GM23248 (cell line): Measurements from ENCODE around the gene PADI2. TPM values are rescaled to one million over a fixed set of nuclear protein-coding genes. Genes with fewer than 3 reads are reported as not detected.

ENCODE experiments used
- DNase-seq: peaks from one replicate; pipeline ENCODE4 v3.0.0-alpha.2; 2015
- H2AFZ ChIP-seq: fragments of 200-600 bp; sonication (generic); 2 replicates; pipeline ENCODE4 v1.6.1; 2016; ENCODE audit warnings: antibody characterized with exemption
- H3F3A ChIP-seq: fragments of 200-600 bp; sonication (generic); 2 replicates; pipeline ENCODE4 v1.6.1; 2016; ENCODE audit warnings: mild to moderate bottlenecking, antibody characterized with exemption, mixed run types; ENCODE audit not compliant: insufficient read depth
- H3K27ac ChIP-seq: fragments of 200-600 bp; sonication (generic); 2 replicates; pipeline ENCODE4 v1.5.1; 2016; ENCODE audit warnings: mild to moderate bottlenecking
- H3K27me3 ChIP-seq: fragments of 200-600 bp; sonication (generic); replicated peaks from 2 replicates; pipeline ENCODE4 v1.6.1; 2016; ENCODE audit warnings: mild to moderate bottlenecking; ENCODE audit not compliant: insufficient read depth
- H3K36me3 ChIP-seq: fragments of 200-600 bp; sonication (generic); 2 replicates; pipeline ENCODE4 v1.6.1; 2016; ENCODE audit warnings: low read depth, mild to moderate bottlenecking
- H3K4me1 ChIP-seq: fragments of 200-600 bp; sonication (generic); 2 replicates; pipeline ENCODE4 v1.6.1; 2016; ENCODE audit warnings: mild to moderate bottlenecking; ENCODE audit not compliant: insufficient read depth
- H3K4me2 ChIP-seq: fragments of 200-600 bp; sonication (generic); one replicate; pipeline ENCODE4 v1.6.1; 2016; ENCODE audit warnings: mild to moderate bottlenecking; ENCODE audit not compliant: unreplicated experiment
- H3K4me3 ChIP-seq: fragments of 200-600 bp; sonication (generic); 2 replicates; pipeline ENCODE4 v1.5.1; 2016; ENCODE audit warnings: mild to moderate bottlenecking
- H3K79me2 ChIP-seq: fragments of 200-600 bp; sonication (generic); 2 replicates; pipeline ENCODE4 v1.6.1; 2016; ENCODE audit warnings: mild to moderate bottlenecking; ENCODE audit not compliant: insufficient read depth
- H3K9ac ChIP-seq: fragments of 200-600 bp; sonication (generic); 2 replicates; pipeline ENCODE4 v1.6.1; 2016; ENCODE audit warnings: mild to moderate bottlenecking
- H3K9me2 ChIP-seq: fragments of 200-600 bp; sonication (generic); 2 replicates; pipeline ENCODE4 v1.6.1; 2016; ENCODE audit warnings: mixed run types, mild to moderate bottlenecking, moderate library complexity; ENCODE audit not compliant: insufficient read depth
- H3K9me3 ChIP-seq: fragments of 200-600 bp; sonication (generic); one replicate; pipeline ENCODE4 v1.6.1; 2017; ENCODE audit warnings: low read depth
- H4K20me1 ChIP-seq: fragments of 200-600 bp; sonication (generic); 2 replicates; pipeline ENCODE4 v1.6.0; 2016; ENCODE audit not compliant: insufficient read depth
- EZH2 ChIP-seq: fragments of 200-600 bp; sonication (generic); IDR thresholded peaks from 2 replicates; pipeline ENCODE4 v1.6.1; 2018; ENCODE audit warnings: antibody characterized with exemption, mild to moderate bottlenecking; ENCODE audit not compliant: insufficient read depth, poor library complexity, severe bottlenecking
- EZH2phosphoT487 ChIP-seq: fragments of 200-600 bp; sonication (generic); IDR thresholded peaks from 2 replicates; pipeline ENCODE4 v1.6.1; 2018; ENCODE audit warnings: antibody characterized with exemption, moderate library complexity, mild to moderate bottlenecking, low read depth; ENCODE audit not compliant: insufficient read depth
- WGBS, 2 experiments: methylation state at CpG; one replicate each; pipeline ENCODE4 v1.1.6; 2015 to 2017; ENCODE audit warnings: low lambda C conversion rate in 2 of 2, low coverage in 1 of 2; ENCODE audit errors: missing lambda C conversion rate in 2 of 2; 5-methylcytosine and 5-hydroxymethylcytosine counted together
- in situ Hi-C: fragments of 300-500 bp; cut with MboI; formaldehyde crosslinking; loops from 2 replicates; pipeline ENCODE4 v1.15.0; 2020
- polyA plus RNA-seq: library from polyadenylated mRNA; unstranded; fragments of >200 nt; fragmentation: Nextera tagmentation; extraction: Ambion mirVana; gene quantifications from 2 replicates; pipeline ENCODE4 v1.2.1, GENCODE V29; 2016
- total RNA-seq: library from RNA; depleted of rRNA; stranded (reverse); fragments of >200 nt; shearing (Covaris generic); gene quantifications from 2 replicates; pipeline ENCODE4 v1.2.3, GENCODE V29; 2014

PADI2 gene
- total and polyA plus RNA-seq, 2 experiments from 2014 or later = 0.11 to 0.22 TPM

- Histone ChIP-seq H2AFZ (no peak overlapping the region), H3K9me3 (no peaks in the 10 kb centered on the region), H3K4me2 (no peak overlapping the region), H3K4me1 (no peaks in the 10 kb centered on the region; the same call in 1 of the 2 replicates), H4K20me1 (no peaks in the 10 kb centered on the region), H3F3A (no peaks in the 10 kb centered on the region), H3K27ac (no peak overlapping the region), H3K27me3 (no peaks in the 10 kb centered on the region), H3K9me2 (no peaks in the 10 kb centered on the region), H3K79me2 (no peaks in the 10 kb centered on the region), H3K9ac (no peak overlapping the region), H3K36me3 (no peaks in the 10 kb centered on the region), H3K4me3 (no peak overlapping the region)
- 84 to 85% methylated on average over 19 to 20 of the region's 20 CpGs for WGBS, 2 experiments
- DNase-seq = no peak
- in situ Hi-C loops = no loop called here
- TF ChIP-seq EZH2 = no peak
- TF ChIP-seq EZH2phosphoT487 = no peak
Observed at GRCh38 chr1:17161926-17162800, 42.9 kb upstream of the PADI2 start.

- Histone ChIP-seq H3F3A (no peaks in the 10 kb centered on the region), H3K4me2 (no peak overlapping the region), H3K9me3 (no peaks in the 10 kb centered on the region), H3K27me3 (no peaks in the 10 kb centered on the region), H3K4me3 (no peak overlapping the region), H4K20me1 (no peaks in the 10 kb centered on the region), H3K27ac (no peak overlapping the region), H3K4me1 (no peaks in the 10 kb centered on the region), H3K36me3 (no peaks in the 10 kb centered on the region), H3K9ac (no peak overlapping the region), H3K79me2 (no peaks in the 10 kb centered on the region), H2AFZ (peak overlapping the region; percentile 13; the same call in 1 of the 2 replicates), H3K9me2 (no peaks in the 10 kb centered on the region)
- peak; percentile 39 for DNase-seq
- WGBS, 2 experiments = 45 to 51% methylated on average over 3 of the region's 3 CpGs
- in situ Hi-C loops = no loop called here
- TF ChIP-seq EZH2 (no peak), EZH2phosphoT487 (no peak)
Observed at GRCh38 chr1:17161137-17161740, 42.0 kb upstream of the PADI2 start.

- TF ChIP-seq EZH2phosphoT487 = no peak
- TF ChIP-seq EZH2 = no peak
- no peak overlapping the region for H3K4me3 ChIP-seq
- DNase-seq = peak; percentile 15
- WGBS, 2 experiments = 80 to 100% methylated on average over 2 of the region's 2 CpGs
- H3K4me1 ChIP-seq = no peaks in the 10 kb centered on the region
- H3K9ac ChIP-seq = no peak overlapping the region
- H3K9me2 ChIP-seq = no peaks in the 10 kb centered on the region
- H4K20me1 ChIP-seq = no peaks in the 10 kb centered on the region
- H3K79me2 ChIP-seq = no peaks in the 10 kb centered on the region
- H3F3A ChIP-seq = no peaks in the 10 kb centered on the region
- in situ Hi-C loops = no loop called here
- no peaks in the 10 kb centered on the region for H3K9me3 ChIP-seq
- no peaks in the 10 kb centered on the region for H3K27me3 ChIP-seq
- no peak overlapping the region for H3K4me2 ChIP-seq
- H2AFZ ChIP-seq = no peak overlapping the region
- no peak overlapping the region for H3K27ac ChIP-seq
- H3K36me3 ChIP-seq = no peaks in the 10 kb centered on the region
Observed at GRCh38 chr1:17158961-17159360, 39.7 kb upstream of the PADI2 start.

GRCh38 chr1:17156108-17156507 lies 36.9 kb upstream of the PADI2 start:
- 23 to 41% methylated on average over 3 of the region's 3 CpGs for WGBS, 2 experiments
- no peaks in the 10 kb centered on the region for H3K27me3 ChIP-seq
- TF ChIP-seq EZH2phosphoT487 (no peak), EZH2 (no peak)
- no peak overlapping the region for H2AFZ ChIP-seq
- no peaks in the 10 kb centered on the region for H3K4me1 ChIP-seq
- DNase-seq = peak; percentile 14
- H3K4me2 ChIP-seq = no peak overlapping the region
- H3K9ac ChIP-seq = no peak overlapping the region
- no peak overlapping the region for H3K27ac ChIP-seq
- no peaks in the 10 kb centered on the region for H3K79me2 ChIP-seq
- H3F3A ChIP-seq = no peaks in the 10 kb centered on the region
- H3K4me3 ChIP-seq = no peak overlapping the region
- no peaks in the 10 kb centered on the region for H3K9me2 ChIP-seq
- H4K20me1 ChIP-seq = no peaks in the 10 kb centered on the region
- H3K36me3 ChIP-seq = no peaks in the 10 kb centered on the region
- in situ Hi-C loops = no loop called here
- H3K9me3 ChIP-seq = no peaks in the 10 kb centered on the region
